Measurements from ENCODE around the gene HIRIP3.
"Not testable (repeated sequence)": the region's sequence is repeated elsewhere in the genome, so short reads cannot be mapped to it uniquely, and the experiment has no call there.

HIRIP3 gene

DNA sequence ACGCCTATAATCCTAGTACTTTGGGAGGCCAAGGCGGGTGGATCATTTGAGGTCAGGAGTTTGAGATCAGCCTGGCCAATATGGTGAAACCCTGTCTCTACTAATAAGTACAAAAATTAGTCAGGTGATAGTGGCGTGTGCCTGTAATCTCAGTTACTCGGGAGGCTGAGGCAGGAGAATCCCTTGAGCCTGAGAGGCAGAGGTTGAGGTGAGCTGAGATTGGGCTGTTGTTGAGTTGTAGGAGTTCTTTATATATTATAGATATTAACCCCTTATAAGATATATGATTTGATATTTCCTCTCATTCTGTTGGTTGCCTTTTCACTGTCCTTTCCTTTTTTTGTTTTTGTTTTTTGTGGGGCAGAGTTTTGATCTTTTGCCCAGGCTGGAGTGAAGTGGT lies 35.6 kb downstream of the HIRIP3 start:
- DNase-seq (ENCODE audit: low spot score) = not testable (repeated sequence)

DNA sequence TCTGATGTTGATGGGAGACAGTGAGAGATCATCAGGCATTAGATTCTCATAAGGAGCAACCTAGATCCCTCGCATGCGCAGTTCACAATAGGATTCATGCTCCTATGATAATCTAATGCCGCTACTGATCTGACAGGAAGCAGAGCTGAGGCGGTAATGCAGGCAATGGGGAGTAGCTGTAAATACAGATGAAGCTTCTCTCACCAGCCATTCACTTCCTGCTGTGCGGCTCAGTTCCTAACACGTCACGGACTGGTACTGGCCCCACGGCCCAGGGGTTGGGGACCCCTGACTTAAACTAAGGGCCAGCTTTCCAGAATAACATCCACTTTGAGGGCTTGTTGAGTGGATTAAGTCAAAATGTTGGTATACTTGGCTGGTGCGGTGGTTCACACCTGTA lies 36.1 kb downstream of the HIRIP3 start:
- no peak for DNase-seq (ENCODE audit: low spot score)

DNA sequence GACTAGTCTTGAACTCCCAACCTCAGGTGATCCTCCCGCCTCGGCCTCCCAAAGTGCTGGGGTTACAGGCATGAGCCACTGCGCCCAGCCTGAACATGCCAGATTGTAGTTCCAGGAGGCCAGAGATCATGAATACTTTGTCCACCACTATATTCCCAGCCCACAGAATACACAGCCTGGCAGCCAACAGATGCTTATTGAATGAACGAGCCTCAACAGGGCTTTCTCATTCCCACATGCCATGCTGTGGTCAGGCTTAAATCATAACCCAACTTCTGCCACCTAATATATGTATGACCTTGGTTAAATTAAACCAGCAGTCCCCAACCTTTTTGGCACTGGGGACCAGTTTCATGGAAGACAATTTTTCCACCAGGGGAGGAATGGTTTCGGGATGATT lies 36.7 kb downstream of the HIRIP3 start:
- no peak for DNase-seq (ENCODE audit: low spot score)

- DNase-seq (ENCODE audit: low spot score) = no peak
Measured at GRCh38 chr16:29951625-29952365, 43.6 kb downstream of the HIRIP3 start.

DNA sequence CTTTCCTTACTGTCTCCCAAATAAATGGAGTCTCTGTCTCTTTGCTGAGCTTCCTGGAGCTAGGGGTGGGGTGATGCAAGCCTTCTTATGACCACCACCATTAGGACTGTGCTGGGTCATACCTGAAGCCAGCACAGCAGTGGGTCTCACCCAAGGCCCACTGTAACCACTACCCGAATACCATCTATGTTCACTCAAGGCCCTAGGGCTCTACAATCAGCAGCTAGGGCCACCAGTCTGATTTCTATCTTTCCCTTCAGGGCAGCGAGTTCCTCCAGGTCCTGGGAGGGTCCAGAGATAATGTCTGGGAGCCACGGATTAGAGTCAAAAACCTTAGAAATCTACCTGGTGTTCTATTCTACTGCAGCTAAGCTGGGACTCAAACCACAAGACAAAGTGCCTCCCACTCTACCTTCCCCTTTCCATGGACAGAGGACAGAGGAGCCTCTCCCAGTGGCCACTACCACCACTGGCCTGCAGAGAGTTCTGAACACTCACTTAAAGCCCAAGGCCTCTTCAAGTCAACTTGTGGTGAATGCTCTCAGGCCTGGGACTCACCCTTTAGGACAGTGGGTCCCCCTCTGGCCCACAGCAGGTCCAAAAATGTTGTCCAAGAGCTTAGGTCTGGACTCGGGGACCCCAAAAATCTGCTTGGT lies 44.5 kb downstream of the HIRIP3 start:
- no peak for DNase-seq (ENCODE audit: low spot score)

- DNase-seq (ENCODE audit: low spot score) = no peak
Measured at GRCh38 chr16:29947897-29948296, 47.5 kb downstream of the HIRIP3 start.

- no peak for DNase-seq (ENCODE audit: low spot score)
Measured at GRCh38 chr16:29943846-29944799, 51.3 kb downstream of the HIRIP3 start.
